Stimulated activated naive B cell treated with anti-CD40 and anti-IgM and Interleukin-4, amounts not matched to agents 10 μg/mL and 1 μg/mL and 100 μg/mL, for 72 hours (primary cell): ENCODE data around the gene FBXO31.
"Not testable (repeated sequence)": the region's sequence is repeated elsewhere in the genome, so short reads cannot be mapped to it uniquely, and the experiment has no call there.

ENCODE experiments used
- ATAC-seq, 2 donors: fragments of 150-1000 bp; cut with Tn5 transposase; replicated peaks; 2 replicates each; pipeline ENCODE4 v1.10.0; 2021; ENCODE audit warnings: moderate library complexity in 1 of 2
- DNase-seq: peaks from one replicate; pipeline ENCODE4 v3.0.0; 2021
- H3K27ac Mint-ChIP-seq: one replicate; pipeline ENCODE4 v1.8.0; 2022; ENCODE audit warnings: mild to moderate bottlenecking, mixed read lengths
- H3K27me3 Mint-ChIP-seq, 2 donors: one replicate each; pipeline ENCODE4 v1.8.0; 2022; ENCODE audit warnings: mixed read lengths in 2 of 2
- H3K36me3 Mint-ChIP-seq, 2 donors: one replicate each; pipeline ENCODE4 v1.8.0; 2022; ENCODE audit warnings: mixed read lengths in 2 of 2, mild to moderate bottlenecking in 1 of 2
- H3K4me1 Mint-ChIP-seq, 2 donors: one replicate each; pipeline ENCODE4 v1.8.0; 2022; ENCODE audit warnings: mixed read lengths in 2 of 2, mild to moderate bottlenecking in 1 of 2
- H3K4me3 Mint-ChIP-seq, 2 donors: one replicate each; pipeline ENCODE4 v1.8.0; 2022; ENCODE audit warnings: mild to moderate bottlenecking in 2 of 2, mixed read lengths in 2 of 2, moderate library complexity in 1 of 2
- H3K9me3 Mint-ChIP-seq, 2 donors: one replicate each; pipeline ENCODE4 v1.8.0; 2022; ENCODE audit warnings: mixed read lengths in 2 of 2, mild to moderate bottlenecking in 1 of 2

The FBXO31 gene

DNA sequence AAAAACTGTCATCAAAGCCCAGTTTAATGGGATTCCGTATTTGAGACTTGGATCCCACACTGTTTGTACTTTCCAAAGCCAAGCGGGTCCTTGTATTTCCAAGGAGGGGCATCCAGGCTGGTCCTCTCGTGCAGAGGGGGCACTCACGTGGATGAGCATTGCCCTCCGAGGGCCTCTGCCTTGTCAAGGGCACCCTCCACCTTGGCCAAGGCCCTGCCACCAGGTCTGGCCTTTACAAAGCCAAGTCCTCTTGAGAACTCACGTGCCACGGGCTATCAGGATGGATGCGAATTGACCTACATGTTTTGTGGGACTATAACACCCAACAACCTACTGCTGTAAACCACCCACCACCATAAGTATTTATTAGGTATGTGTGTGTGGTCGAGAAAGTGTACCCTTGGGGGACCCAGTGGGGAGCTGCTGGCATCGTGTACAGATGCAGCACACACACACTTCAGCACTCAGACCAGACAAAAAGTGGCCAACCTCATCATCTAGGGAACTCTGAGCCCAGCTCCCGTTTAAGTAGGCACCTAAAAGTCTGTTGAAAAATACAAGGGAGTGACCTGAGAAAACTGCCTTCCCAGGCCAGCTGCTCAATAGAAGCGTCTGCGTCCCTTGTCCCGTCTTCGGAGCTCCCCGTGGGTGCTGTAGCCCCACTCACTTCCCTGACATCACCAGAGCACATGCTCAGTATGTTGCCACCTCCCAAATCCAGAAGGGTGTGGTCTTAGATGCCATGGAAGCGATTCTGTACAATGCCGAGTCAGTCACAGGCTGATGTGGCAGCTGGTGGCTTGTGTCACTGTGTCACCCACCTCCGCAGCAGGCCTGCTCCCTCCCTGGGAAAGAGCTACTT lies 21.4 kb upstream of the FBXO31 start:
- no peak for DNase-seq
- Mint-ChIP-seq H3K27ac (no peak overlapping the region), H3K4me1 (peaks cover 0 to 2% of the 10 kb centered on the region in 2 donors), H3K36me3 (peaks cover 23 to 30% of the 10 kb centered on the region in 2 donors), H3K27me3 (no peaks in the 10 kb centered on the region), H3K4me3 (no peak overlapping the region), H3K9me3 (no peaks in the 10 kb centered on the region)
- ATAC-seq = no peak

DNA sequence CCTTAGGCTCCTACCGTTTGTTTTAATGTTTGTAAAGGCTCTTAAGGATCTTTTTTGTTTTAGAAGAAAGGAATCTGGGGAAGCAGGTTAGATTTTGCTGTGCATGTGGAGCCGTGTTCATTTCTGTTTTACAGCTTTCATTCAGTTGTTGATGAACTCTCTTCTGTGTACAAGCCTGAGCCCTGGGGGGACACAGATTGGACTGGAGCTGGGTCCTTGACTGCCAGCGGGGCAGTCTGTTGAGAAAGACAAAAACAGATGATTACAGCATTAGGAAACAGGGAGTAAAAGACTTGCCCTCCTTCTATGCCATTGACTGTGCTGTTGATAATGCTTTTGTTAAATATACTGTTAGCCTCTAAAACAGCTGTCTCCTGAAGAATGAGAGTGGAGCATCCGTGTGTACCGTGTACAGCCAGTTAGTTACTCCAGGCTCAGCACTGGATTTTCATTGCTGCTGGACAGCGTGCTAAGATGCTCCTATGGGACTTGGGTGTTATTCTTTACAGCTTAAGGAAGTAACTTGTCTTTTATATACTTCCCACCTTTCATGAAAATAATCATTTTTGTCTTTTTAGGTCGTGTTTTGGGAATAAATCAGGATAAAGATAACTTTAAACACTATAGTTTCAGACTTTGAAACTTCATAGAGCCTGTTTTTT lies 11.7 kb upstream of the FBXO31 start:
- peaks cover 2 to 16% of the 10 kb centered on the region in 2 donors for H3K36me3 Mint-ChIP-seq

DNA sequence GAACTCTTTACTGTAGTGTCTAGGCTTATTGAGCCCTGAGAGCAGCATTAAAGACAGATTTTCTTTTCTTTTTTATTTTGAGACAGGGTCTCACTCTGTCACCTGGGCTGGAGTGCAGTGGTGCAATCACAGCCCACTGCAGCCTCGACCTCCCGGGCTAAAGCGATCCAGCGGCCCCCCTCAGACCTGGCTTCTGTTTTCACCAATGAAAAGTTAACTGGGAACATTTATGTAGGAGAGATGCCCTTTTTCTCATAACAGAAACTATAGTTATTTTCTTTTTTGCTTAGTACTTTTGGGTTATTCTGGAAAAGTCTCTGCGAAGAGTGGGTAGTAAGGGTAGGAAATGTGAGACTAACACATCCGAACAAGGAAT lies 10.1 kb upstream of the FBXO31 start:
- Mint-ChIP-seq H3K9me3 (no peaks in the 10 kb centered on the region), H3K4me3 (peak overlapping the region; percentile 86 to 87), H3K27me3 (no peaks in the 10 kb centered on the region), H3K27ac (peak overlapping the region; percentile 84), H3K4me1 (peaks cover 25 to 43% of the 10 kb centered on the region in 2 donors), H3K36me3 (peaks cover 2 to 9% of the 10 kb centered on the region in 2 donors)
- no peak for DNase-seq
- no peak for ATAC-seq

More for the DNA sequence above, 11.7 kb upstream of the FBXO31 start:
- Mint-ChIP-seq H3K4me3 (no peak overlapping the region), H3K27me3 (no peaks in the 10 kb centered on the region), H3K9me3 (no peaks in the 10 kb centered on the region), H3K27ac (no peak overlapping the region), H3K4me1 (peaks cover 22 to 39% of the 10 kb centered on the region in 2 donors)
- no peak for ATAC-seq
- no peak for DNase-seq

DNA sequence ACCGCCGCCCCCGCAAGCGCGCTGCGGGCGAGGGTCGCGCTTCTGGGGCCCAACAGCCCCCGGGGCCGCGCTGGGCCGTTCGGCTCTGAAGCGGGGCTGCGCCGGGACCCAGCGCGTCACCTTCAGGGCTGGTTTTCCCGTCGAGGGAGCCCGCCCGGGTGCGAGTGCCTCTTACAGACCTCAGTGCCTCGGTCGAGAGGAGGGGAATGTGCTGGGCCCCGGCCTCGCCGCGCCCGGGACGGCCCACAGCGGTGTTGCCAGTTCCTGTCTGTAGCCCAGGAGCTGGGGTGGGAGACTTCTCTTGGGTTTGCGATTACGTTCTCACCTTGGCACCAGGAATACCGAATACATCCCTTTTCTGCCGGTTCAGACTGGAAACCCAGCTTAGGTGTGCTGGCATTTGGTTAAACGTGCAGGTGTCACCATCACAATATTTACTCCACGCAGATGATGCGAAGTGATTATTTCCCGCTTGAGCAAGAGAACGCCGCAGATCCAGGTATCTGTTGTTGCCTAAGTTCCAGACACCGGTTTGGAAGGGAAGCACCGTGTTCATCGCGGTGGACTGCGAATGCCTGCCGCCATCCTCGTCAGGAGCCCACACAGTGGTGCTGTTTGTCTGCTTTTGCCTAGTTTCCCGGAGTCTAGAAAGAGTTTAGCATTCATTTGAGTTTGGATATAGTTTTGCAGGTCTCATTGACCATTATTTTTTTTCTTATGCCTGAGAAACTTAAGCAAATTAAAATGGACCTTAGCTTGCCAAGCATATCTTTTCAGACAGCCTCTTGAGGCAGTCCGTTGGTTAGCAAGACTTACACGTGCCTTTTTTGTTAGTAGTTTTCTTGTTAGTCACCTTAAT lies 9.5 kb upstream of the FBXO31 start:
- H3K9me3 Mint-ChIP-seq = no peaks in the 10 kb centered on the region
- DNase-seq (peak; percentile 23), ATAC-seq (peak in 1 of 2 donors; percentile 4)
- H3K36me3 Mint-ChIP-seq = peaks cover 2 to 9% of the 10 kb centered on the region in 2 donors
- peak overlapping the region; percentile 86 to 87 for H3K4me3 Mint-ChIP-seq
- no peaks in the 10 kb centered on the region for H3K27me3 Mint-ChIP-seq
- peak overlapping the region; percentile 84 for H3K27ac Mint-ChIP-seq
- H3K4me1 Mint-ChIP-seq = peaks cover 29 to 50% of the 10 kb centered on the region in 2 donors

DNA sequence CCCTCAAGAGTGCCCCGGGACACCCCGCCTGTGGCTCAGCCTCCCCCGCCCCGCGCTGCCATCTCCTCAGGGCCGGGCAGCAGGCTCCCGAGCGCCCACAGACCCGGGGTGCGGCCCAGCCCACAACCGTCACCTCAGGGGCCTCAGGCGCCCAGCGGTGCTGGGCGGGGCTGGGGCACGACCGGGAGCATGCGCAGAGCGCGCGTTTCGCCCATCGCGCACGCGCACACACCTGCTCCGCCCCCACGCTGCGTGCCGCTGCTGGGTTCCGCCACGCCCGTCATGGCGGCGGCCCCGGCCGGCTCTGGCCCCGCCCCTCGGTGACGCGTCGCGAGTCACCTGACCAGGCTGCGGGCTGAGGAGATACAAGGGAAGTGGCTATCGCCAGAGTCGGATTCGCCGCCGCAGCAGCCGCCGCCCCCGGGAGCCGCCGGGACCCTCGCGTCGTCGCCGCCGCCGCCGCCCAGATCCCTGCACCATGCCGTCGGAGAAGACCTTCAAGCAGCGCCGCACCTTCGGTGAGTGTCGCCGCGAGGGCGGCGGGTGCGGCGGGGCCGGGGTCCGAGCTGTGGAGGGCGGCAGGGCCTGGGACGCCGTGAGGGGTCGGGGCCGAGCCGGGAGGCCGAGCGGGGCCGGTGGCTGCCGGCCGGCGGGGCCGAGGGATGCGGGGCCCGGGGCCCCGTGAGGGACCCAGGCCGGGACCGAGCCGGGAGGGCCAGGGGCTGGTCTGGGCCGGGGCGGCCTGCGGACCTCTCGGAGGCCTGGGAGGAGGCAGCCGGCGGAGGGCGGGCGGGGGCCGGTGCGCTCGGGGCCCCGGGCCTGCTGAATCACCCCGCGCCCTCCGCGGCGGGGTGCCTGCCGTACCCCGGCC lies 8.6 kb upstream of the FBXO31 start, which contains the start of gene MAP1LC3B:
TSS of gene MAP1LC3B (plus strand) at position 387 of the 871 bp plus-strand sequence. CDS start at position 479, 92 bp downstream.
- DNase-seq = peak; percentile 99
- peak; percentile 69 to 76 for ATAC-seq
- Mint-ChIP-seq H3K4me1 (peaks cover 34 to 58% of the 10 kb centered on the region in 2 donors), H3K27ac (peak within 1 kb of the TSS; percentile 97), H3K4me3 (peak within 1 kb of the TSS; percentile 87 to 92), H3K27me3 (no peaks in the 10 kb centered on the region), H3K36me3 (peaks cover 2 to 9% of the 10 kb centered on the region in 2 donors), H3K9me3 (no peaks in the 10 kb centered on the region)

DNA sequence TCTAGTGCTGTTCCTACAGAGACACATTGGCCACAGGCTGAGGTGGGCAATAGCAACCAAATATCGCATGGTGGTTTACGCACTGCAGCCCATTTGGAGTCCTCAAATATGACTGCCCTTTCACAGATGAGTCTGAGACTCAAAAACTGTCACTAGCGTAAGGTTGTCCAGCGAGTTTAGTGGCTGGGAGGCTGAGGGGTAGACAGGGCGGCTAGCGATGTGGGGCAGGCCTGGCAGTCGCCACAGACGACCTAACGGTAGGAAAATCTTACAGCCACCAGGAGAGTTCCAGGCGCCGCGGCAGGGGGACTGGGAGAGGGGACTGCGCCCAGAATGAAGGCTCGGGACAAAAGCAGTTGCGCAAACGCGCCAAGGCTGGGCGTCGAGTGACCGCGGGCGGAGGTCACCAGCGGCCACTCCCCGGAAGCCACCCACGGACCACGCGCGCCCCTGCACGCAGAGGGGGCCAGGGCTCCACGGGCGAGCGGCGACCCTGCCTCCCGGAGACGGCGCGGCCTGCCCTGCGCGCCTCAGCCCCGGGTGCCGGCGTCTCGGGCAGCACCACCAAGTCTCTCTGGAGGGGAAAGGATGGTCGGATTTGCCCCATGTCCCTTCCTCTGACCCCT lies 7.9 kb upstream of the FBXO31 start:
- Mint-ChIP-seq H3K4me3 (peak overlapping the region; percentile 84 to 92), H3K9me3 (no peaks in the 10 kb centered on the region), H3K27ac (peak overlapping the region; percentile 97), H3K27me3 (no peaks in the 10 kb centered on the region), H3K36me3 (peaks cover 2 to 9% of the 10 kb centered on the region in 2 donors), H3K4me1 (peaks cover 37 to 62% of the 10 kb centered on the region in 2 donors)
- ATAC-seq (no peak), DNase-seq (no peak)

DNA sequence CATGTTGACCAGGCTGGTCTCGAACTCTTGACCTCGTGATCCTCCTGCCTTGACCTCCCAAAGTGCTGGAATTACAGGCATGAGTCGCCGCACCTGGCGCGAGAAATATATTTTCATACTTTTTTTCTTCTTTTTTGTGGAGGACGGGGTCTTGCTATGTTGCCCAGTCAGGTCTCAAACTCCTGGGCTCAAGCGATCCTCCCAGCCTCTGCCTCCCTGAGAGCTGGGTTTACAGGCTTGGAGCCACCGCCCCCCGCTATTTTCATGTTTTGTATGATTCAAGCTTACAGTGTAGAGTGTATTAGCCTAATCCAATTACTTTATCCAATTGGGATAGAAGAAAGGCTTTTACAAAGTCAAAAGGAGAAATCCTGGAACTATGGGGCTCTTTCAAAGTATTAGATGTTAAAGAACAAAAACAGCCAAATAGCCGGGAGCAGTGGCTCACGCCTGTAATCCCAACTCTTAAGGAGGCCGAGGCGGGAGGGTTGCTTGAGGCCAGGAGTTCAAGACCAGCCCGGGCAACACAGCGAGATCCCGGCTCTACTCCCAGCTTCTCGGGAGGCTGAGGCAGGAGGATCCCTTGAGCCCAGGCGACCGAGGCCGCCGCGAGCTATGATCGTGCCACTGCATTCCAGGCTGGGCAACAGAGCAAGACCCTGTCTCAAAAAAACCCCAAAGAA lies 7.2 kb upstream of the FBXO31 start:
- Mint-ChIP-seq H3K27me3 (no peaks in the 10 kb centered on the region), H3K4me3 (peak overlapping the region; percentile 84 to 92), H3K27ac (peak overlapping the region; percentile 97), H3K36me3 (peaks cover 2 to 9% of the 10 kb centered on the region in 2 donors), H3K4me1 (peaks cover 40 to 65% of the 10 kb centered on the region in 2 donors), H3K9me3 (no peaks in the 10 kb centered on the region)
- DNase-seq (no peak), ATAC-seq (no peak)

DNA sequence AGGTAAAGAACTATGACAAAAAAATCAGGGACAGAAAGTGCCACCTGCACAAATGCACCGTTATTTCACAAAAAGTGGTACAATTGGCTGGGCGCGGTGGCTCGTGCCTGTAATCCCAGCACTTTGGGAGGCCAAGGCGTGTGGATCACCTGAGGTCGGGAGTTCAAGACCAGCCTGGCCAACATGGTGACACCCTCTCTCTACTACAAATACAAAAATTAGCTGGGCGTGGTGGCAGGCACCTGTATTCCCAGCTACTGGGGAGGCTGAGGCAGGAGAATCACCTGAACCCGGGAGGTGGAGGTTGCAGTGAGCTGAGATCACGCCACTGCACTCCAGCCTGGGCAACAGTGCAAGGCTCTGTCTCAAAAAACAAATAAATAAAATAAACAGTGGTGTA lies 6.3 kb upstream of the FBXO31 start:
- H3K9me3 Mint-ChIP-seq, DNase-seq, H3K27me3 Mint-ChIP-seq, H3K36me3 Mint-ChIP-seq, H3K27ac Mint-ChIP-seq, H3K4me3 Mint-ChIP-seq, ATAC-seq: not testable (repeated sequence)
- H3K4me1 Mint-ChIP-seq = peaks cover 37 to 66% of the 10 kb centered on the region in 2 donors

DNA sequence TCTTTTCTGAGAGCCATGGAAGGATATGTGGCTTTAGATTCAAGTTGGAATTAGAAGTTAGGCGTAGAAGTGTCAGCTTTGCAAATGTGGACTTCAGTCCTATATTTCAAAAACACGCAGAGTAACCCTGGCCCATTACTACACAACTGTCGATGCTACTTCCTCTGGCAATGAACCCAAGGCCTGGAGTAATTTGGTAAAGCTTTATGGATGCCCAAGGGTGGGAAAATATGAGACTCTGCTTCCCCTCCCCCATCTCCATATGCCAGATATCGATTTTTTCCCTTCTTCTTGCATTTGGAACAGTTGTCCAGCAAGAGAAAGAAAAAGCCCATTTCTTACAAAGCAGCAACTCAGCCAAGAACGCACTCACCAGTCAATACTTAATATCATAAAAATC lies 5.7 kb upstream of the FBXO31 start:
- DNase-seq (no peak), ATAC-seq (no peak)
- Mint-ChIP-seq H3K9me3 (no peaks in the 10 kb centered on the region), H3K27ac (peak overlapping the region; percentile 75), H3K4me1 (peaks cover 38 to 66% of the 10 kb centered on the region in 2 donors), H3K27me3 (no peaks in the 10 kb centered on the region), H3K36me3 (no peaks in the 10 kb centered on the region), H3K4me3 (peak overlapping the region in 1 of 2 donors; percentile 8)

DNA sequence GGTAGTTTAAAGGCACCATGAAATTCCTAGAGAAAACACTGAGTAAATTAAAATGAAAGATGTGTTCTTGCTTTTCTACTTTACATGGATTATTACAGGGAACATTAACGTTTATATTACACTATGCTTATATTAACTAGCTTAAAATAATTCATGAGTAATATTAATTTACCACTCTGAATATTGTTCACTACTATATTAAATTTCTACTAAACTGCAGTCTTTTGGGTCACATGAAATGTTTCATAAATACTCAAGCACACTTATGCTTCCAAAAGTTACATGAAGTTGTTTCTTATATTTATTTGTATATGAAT lies 5.2 kb upstream of the FBXO31 start:
- DNase-seq = no peak
- peaks cover 3 to 4% of the 10 kb centered on the region in 2 donors for H3K27me3 Mint-ChIP-seq
- peak overlapping the region; percentile 97 for H3K27ac Mint-ChIP-seq
- ATAC-seq = no peak
- H3K36me3 Mint-ChIP-seq = peaks cover 3% of the 10 kb centered on the region in 2 donors
- peak overlapping the region; percentile 65 to 81 for H3K4me3 Mint-ChIP-seq
- H3K4me1 Mint-ChIP-seq = peaks cover 38 to 66% of the 10 kb centered on the region in 2 donors
- peaks cover 0 to 2% of the 10 kb centered on the region in 2 donors for H3K9me3 Mint-ChIP-seq

DNA sequence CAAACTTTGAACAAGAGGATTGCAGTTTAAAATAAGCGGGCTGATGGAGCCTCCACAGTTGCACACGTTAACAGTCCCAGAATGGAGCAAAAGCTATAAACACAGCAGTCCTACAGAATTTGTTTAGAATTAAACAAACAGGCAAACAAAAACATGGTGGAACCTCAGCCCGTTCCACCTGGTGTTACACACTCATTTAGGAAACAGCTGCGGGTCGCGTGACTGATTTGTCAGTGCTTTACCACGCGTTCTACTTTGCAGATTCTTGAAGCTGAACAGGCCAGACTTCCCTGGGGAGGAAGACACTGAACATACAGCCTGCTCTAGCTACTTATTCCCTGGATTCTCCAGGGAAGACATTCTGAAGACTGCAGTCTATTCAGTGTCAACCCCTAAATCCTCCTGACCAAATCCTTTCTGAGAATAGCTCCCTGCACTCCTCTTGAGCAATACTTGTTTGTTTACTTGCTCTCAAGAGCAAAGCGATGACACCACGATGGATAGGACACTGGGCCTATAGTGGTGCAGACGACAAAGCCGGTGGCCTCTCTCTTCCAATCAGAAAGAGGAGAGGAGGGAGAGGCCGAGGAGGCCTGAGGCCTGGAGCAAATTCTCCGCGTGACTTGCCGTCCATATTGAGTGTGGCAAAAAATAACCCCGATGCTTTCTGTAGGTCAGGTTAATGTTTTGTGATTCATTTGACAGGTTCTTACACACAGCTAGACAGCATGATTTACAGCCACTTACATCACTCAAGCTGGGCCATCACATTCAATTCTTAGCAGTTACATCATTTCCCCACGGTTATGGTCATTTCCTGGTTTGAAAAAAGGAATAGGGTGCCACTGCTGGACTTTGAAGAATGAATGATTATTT lies 4.6 kb upstream of the FBXO31 start:
- Mint-ChIP-seq H3K27me3 (peaks cover 4 to 6% of the 10 kb centered on the region in 2 donors), H3K36me3 (peaks cover 4% of the 10 kb centered on the region in 2 donors), H3K27ac (peak overlapping the region; percentile 97), H3K9me3 (peaks cover 0 to 2% of the 10 kb centered on the region in 2 donors), H3K4me1 (peaks cover 32 to 61% of the 10 kb centered on the region in 2 donors), H3K4me3 (peak overlapping the region; percentile 65 to 81)
- DNase-seq (peak; percentile 89), ATAC-seq (peak; percentile 70 to 71)

DNA sequence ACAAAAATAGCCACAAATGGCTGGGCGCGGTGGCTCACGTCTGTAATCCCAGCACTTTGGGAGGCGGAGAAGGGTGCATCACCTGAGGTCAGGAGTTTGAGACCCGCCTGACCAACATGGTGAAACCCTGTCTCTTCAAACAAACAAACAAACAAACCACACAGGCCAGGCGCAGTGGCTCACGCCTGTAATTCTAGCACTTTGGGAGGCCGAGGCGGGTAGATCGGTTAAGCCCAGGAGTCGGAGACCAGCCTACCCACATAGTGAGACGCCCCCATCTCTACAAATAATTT lies 1.2 kb upstream of the FBXO31 start:
- Mint-ChIP-seq H3K27ac (peak overlapping the region; percentile 100), H3K4me3 (peak overlapping the region; percentile 92 to 96), H3K36me3 (peaks cover 4 to 15% of the 10 kb centered on the region in 2 donors), H3K4me1 (peaks cover 40 to 78% of the 10 kb centered on the region in 2 donors)
- not testable (repeated sequence) for ATAC-seq, H3K9me3 Mint-ChIP-seq, DNase-seq, H3K27me3 Mint-ChIP-seq
